ENCODE data around the gene PAX8.

The PAX8 gene

DNA sequence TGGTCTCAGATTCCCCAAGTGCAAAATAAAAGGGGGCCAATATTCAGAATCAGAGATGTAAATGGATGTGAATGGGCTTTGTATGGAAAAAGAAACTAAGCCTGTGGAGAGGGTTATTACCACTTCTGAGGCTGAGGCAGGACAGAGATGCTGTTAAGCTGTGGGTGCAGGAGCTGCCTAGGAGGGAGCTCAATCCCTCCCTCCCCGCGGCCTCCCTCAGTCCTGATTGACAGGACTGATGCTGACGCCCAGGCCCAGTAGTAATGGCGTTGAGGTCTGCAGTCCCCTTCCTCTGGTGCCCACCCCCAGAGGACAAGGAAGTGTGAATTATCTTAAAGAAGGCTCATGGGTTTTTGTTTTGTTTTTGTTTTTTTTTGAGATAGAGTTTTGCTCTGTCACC lies 64.6 kb downstream of the PAX8 start:
- no peak overlapping the region for H3K27ac ChIP-seq (ENCODE audit: insufficient read depth, low read depth, low read length, poor library complexity, severe bottlenecking)
- H3K4me1 ChIP-seq (ENCODE audit: control insufficient read depth, insufficient read depth, low read length), result peaks cover 12% of the 10 kb centered on the region
- WGBS, 2 experiments, result 55 to 69% methylated on average over 4 of the region's 4 CpGs
- no peak overlapping the region for H3K4me3 ChIP-seq (ENCODE audit: insufficient read depth, low read depth, low read length)
- no peaks in the 10 kb centered on the region for H3K27me3 ChIP-seq (ENCODE audit: control insufficient read depth, insufficient read depth, low read length, poor library complexity, severe bottlenecking)
- no peaks in the 10 kb centered on the region for H3K9me3 ChIP-seq (ENCODE audit: control insufficient read depth, low read length)
- H3K36me3 ChIP-seq (ENCODE audit: control insufficient read depth, insufficient read depth, low read length), result no peaks in the 10 kb centered on the region

DNA sequence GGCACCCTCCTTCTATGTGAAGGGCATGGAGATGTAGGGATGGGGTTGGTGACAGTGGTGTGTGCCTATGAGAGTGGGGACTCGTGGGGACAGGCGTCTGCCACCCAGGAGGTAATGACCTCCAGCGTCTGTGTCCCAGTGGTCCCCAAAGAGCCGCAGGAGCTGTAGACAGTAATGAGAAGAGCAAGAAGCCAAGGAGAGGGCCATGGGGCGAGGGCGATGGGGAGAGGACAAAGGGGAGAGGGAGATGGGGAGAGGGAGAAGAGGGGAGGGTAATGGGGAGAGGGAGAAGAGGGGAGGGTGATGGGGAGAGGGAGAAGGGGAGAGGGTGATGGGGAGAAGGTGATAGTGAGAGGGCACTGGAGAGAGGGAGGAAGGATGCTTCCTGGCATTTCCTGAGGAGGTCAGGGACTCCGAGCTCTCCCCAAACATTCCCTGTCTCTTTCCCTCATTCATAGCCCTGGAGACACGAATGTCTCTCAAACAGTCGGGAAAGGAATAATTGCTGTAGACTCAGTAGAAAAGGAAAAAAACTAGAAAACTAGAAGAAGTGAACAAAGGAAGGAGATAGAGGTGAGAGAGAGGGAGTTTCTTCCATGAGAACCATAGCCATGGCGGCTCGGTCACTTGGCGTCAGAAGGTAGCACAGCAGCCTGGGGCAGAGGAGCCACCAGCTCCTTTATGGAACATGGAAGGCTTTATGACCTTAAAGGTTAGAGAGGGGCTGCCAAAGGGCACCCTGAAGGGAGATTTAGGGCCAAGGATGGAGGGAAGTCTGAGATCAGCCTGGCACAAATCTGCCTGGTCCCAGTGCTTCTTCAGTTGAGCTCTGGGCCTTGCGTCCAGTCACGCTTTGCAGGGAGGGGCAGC lies 65.4 kb downstream of the PAX8 start:
- Histone ChIP-seq H3K4me3 (ENCODE audit: insufficient read depth, low read depth, low read length) (no peak overlapping the region), H3K36me3 (ENCODE audit: control insufficient read depth, insufficient read depth, low read length) (no peaks in the 10 kb centered on the region), H3K4me1 (ENCODE audit: control insufficient read depth, insufficient read depth, low read length) (peaks cover 12% of the 10 kb centered on the region), H3K27ac (ENCODE audit: insufficient read depth, low read depth, low read length, poor library complexity, severe bottlenecking) (no peak overlapping the region), H3K9me3 (ENCODE audit: control insufficient read depth, low read length) (no peaks in the 10 kb centered on the region), H3K27me3 (ENCODE audit: control insufficient read depth, insufficient read depth, low read length, poor library complexity, severe bottlenecking) (no peaks in the 10 kb centered on the region)
- 90 to 93% methylated on average over 14 of the region's 14 CpGs for WGBS, 2 experiments

DNA sequence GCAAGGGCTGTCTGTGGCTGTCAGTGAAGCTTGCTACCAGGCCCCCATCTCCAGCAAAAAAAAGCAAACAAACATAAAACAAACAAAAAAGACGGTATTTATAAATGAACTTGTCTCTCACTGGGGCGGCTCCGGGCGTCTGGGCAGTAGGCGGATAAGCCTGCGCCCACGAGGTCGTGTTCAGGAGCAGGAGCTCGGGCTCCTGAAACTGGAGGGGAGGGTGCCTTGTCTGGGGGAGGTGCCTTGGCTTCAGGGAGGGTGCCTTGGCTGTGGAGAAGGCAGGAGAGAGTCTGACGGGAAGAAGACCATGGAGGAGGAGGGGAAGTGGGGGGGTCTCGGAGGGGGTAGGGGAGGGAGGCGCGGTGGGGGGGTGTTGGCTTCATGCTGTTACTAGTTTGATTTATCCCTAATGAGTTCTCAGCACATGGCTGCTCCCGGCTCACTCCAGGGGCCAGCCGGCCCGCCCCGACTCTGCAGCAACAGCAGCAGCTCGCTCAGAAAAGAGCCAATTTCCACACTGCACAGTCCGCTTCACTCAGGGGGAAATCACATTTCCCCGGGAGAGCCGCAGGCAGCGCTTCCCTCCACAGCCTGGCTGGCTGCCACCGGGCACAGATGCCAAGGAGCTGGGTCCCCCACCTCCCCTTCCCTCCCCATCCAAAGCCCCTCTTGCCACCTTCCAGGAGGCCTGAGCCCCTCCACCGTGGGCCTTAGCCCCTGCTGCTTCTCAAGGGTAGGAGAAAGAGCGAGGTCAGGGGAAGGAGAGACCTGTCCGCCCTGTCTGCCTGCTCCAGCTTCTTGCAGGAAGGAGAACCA lies 66.3 kb downstream of the PAX8 start:
- 59 to 63% methylated on average over 26 of the region's 26 CpGs for WGBS, 2 experiments
- Histone ChIP-seq H3K4me1 (ENCODE audit: control insufficient read depth, insufficient read depth, low read length) (peaks cover 7% of the 10 kb centered on the region), H3K36me3 (ENCODE audit: control insufficient read depth, insufficient read depth, low read length) (no peaks in the 10 kb centered on the region), H3K4me3 (ENCODE audit: insufficient read depth, low read depth, low read length) (no peak overlapping the region), H3K27ac (ENCODE audit: insufficient read depth, low read depth, low read length, poor library complexity, severe bottlenecking) (no peak overlapping the region), H3K9me3 (ENCODE audit: control insufficient read depth, low read length) (no peaks in the 10 kb centered on the region), H3K27me3 (ENCODE audit: control insufficient read depth, insufficient read depth, low read length, poor library complexity, severe bottlenecking) (no peaks in the 10 kb centered on the region)

DNA sequence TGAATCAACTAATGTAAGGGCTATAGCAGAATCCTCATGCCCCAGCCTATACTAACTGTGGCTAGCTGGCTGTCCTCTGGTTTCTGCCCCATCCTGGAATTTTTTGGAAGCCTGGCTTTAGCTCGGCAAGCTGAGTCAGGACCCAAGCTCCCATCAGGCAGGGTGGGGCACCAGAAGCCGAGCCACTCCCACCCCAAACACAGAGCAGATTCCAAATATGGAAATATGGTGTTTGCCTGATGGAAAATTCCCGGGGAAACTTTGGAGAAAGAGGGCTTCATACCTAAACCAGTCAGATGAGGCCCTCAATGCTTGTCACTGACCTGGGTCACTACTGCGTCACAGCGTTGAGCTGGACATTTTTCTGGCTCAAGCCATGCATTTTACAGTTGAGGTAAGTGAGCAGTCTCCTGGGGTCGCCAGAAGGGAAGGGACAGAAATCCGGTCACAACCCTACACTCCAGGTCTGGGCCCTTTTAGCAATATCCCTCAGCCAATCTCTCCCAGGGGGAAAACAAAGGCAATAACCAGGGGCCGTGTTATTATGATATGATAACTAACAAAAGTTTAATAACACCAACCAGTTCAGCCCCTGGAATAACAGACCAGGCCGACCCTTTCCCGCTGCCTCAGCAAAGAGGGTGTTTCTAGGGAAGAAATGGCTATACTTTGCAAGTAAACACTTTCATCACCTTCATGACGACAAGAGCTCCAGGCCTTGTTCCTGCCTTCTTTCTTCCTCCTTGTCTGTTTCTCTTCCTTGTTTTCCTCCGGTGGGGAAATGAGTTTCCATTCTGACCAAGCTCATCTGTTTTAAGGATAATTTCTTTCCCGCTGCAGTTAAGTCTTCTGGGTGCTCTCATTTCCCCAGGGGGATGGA lies 67.3 kb downstream of the PAX8 start:
- WGBS, 2 experiments, result 86 to 88% methylated on average over 11 to 13 of the region's 13 CpGs
- H3K27me3 ChIP-seq (ENCODE audit: control insufficient read depth, insufficient read depth, low read length, poor library complexity, severe bottlenecking), result no peaks in the 10 kb centered on the region
- H3K4me3 ChIP-seq (ENCODE audit: insufficient read depth, low read depth, low read length), result no peak overlapping the region
- no peaks in the 10 kb centered on the region for H3K9me3 ChIP-seq (ENCODE audit: control insufficient read depth, low read length)
- H3K36me3 ChIP-seq (ENCODE audit: control insufficient read depth, insufficient read depth, low read length), result no peaks in the 10 kb centered on the region
- no peak overlapping the region for H3K27ac ChIP-seq (ENCODE audit: insufficient read depth, low read depth, low read length, poor library complexity, severe bottlenecking)
- no peaks in the 10 kb centered on the region for H3K4me1 ChIP-seq (ENCODE audit: control insufficient read depth, insufficient read depth, low read length)

DNA sequence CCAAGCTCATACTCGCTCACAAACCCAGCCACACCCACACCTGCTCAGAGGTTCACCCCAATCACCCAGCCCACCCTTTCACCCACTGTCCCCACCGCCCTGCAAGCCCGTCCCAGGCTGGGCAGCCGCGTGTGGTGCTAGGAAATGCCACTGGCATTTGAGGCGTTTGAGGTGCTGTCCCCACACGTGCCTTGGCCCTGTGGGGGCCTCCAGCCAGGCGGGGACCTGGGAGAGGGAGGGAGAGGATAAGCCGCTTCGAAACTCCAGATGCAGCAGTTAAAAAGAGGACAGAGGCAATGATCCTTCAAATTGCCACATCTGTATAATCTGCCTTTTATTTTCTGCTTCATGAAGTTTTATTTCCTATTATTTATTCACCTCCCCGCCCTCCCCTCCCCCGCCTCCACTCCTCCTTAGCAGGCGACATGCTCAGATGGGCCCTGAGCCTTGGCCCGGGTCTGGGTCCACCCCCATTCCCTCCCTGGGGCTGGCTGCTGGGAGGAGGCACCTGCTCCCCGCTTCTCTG lies 69.0 kb downstream of the PAX8 start:
- H3K27ac ChIP-seq (ENCODE audit: insufficient read depth, low read depth, low read length, poor library complexity, severe bottlenecking), result no peak overlapping the region
- no peaks in the 10 kb centered on the region for H3K36me3 ChIP-seq (ENCODE audit: control insufficient read depth, insufficient read depth, low read length)
- no peak overlapping the region for H3K4me3 ChIP-seq (ENCODE audit: insufficient read depth, low read depth, low read length)
- no peaks in the 10 kb centered on the region for H3K27me3 ChIP-seq (ENCODE audit: control insufficient read depth, insufficient read depth, low read length, poor library complexity, severe bottlenecking)
- H3K4me1 ChIP-seq (ENCODE audit: control insufficient read depth, insufficient read depth, low read length), result no peaks in the 10 kb centered on the region
- no peaks in the 10 kb centered on the region for H3K9me3 ChIP-seq (ENCODE audit: control insufficient read depth, low read length)
- 82 to 87% methylated on average over 13 to 14 of the region's 15 CpGs for WGBS, 2 experiments

DNA sequence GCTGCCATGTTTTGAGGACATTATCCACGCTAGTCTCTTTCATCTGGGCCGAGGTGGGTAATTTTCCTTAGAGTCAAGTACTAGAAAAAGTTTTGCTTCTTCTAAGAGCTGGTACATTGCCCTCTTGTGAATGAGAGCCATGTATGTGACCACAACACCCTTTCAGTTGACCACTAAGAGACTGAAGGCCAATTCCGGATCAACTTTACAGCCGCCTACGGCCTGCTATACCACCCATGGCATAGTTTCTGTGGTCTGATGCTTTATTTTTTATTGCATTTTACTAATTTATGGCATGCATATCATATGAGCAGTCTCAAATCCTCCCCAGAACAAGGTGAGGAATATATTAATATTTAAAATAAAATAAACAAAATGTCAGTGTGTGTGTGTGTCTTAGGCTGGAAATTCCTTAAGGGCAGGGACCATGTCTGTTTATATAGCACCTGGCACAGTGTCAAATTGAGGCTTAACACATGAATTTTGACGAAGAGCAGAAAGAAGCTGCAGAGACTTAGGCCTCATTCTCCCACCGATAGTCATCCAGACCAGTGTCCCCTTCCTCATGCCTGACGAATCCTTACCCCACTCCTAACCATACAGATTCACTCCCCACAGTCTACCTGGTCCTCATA lies 69.6 kb downstream of the PAX8 start:
- WGBS, 2 experiments, result 77 to 83% methylated on average over 8 of the region's 8 CpGs
- H3K4me3 ChIP-seq (ENCODE audit: insufficient read depth, low read depth, low read length), result no peak overlapping the region

DNA sequence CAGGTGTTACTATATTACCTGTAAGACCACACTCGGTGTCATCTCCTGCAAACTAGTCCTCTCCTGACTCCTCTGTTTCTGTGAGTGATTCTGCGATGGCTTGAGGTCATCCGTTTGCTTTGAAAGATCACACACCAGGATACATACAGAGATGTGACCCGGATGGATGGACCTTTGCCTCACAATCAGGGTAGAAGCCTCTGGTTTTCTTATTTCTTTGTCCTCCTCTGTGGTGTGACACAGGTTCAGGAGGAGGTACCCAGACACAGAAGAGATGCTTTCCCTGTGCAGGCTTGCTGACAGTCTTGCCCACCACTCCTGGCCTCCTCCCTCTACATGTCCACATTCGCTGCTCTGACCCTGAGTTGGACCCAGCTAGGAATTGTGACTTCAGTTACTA lies 70.3 kb downstream of the PAX8 start:
- H3K27me3 ChIP-seq (ENCODE audit: control insufficient read depth, insufficient read depth, low read length, poor library complexity, severe bottlenecking), result no peaks in the 10 kb centered on the region
- H3K4me1 ChIP-seq (ENCODE audit: control insufficient read depth, insufficient read depth, low read length), result no peaks in the 10 kb centered on the region
- H3K36me3 ChIP-seq (ENCODE audit: control insufficient read depth, insufficient read depth, low read length), result no peaks in the 10 kb centered on the region
- no peak overlapping the region for H3K27ac ChIP-seq (ENCODE audit: insufficient read depth, low read depth, low read length, poor library complexity, severe bottlenecking)
- H3K9me3 ChIP-seq (ENCODE audit: control insufficient read depth, low read length), result no peaks in the 10 kb centered on the region
- no peak overlapping the region for H3K4me3 ChIP-seq (ENCODE audit: insufficient read depth, low read depth, low read length)
- 95% methylated on average over 5 of the region's 5 CpGs for WGBS, 2 experiments

More for the DNA sequence above, 69.6 kb downstream of the PAX8 start:
- H3K9me3 ChIP-seq (ENCODE audit: control insufficient read depth, low read length), result no peaks in the 10 kb centered on the region
- H3K4me1 ChIP-seq (ENCODE audit: control insufficient read depth, insufficient read depth, low read length), result no peaks in the 10 kb centered on the region
- no peaks in the 10 kb centered on the region for H3K36me3 ChIP-seq (ENCODE audit: control insufficient read depth, insufficient read depth, low read length)
- no peak overlapping the region for H3K27ac ChIP-seq (ENCODE audit: insufficient read depth, low read depth, low read length, poor library complexity, severe bottlenecking)
- H3K27me3 ChIP-seq (ENCODE audit: control insufficient read depth, insufficient read depth, low read length, poor library complexity, severe bottlenecking), result no peaks in the 10 kb centered on the region

DNA sequence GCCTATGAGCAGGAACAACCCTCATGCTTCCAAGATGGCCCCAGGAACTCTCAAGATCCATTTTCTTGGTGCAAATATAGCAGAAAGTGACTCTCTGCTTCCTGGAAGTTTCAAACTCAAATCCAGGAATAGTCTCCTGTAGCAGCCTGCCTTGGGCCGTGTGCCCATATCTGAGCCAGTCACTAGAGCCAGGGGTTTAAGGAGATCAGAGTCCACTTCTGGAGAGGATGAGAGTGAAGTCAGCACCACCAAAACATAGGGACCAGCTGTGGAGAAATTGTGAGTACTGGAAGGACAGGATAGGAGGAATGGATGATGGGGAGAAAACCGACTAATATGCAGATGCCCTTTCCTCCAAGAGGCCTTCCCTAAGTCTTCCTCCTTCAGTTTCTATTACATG lies 71.7 kb downstream of the PAX8 start:
- Histone ChIP-seq H3K4me3 (ENCODE audit: insufficient read depth, low read depth, low read length) (no peak overlapping the region), H3K9me3 (ENCODE audit: control insufficient read depth, low read length) (no peaks in the 10 kb centered on the region), H3K36me3 (ENCODE audit: control insufficient read depth, insufficient read depth, low read length) (no peaks in the 10 kb centered on the region), H3K4me1 (ENCODE audit: control insufficient read depth, insufficient read depth, low read length) (peaks cover 4% of the 10 kb centered on the region), H3K27ac (ENCODE audit: insufficient read depth, low read depth, low read length, poor library complexity, severe bottlenecking) (no peak overlapping the region), H3K27me3 (ENCODE audit: control insufficient read depth, insufficient read depth, low read length, poor library complexity, severe bottlenecking) (no peaks in the 10 kb centered on the region)
- WGBS, 2 experiments, result 86 to 98% methylated on average over 1 of the region's 2 CpGs

GRCh38 chr2:113206251-113206650 lies 72.5 kb downstream of the PAX8 start:
- Histone ChIP-seq H3K36me3 (ENCODE audit: control insufficient read depth, insufficient read depth, low read length) (no peaks in the 10 kb centered on the region), H3K27ac (ENCODE audit: insufficient read depth, low read depth, low read length, poor library complexity, severe bottlenecking) (no peak overlapping the region), H3K9me3 (ENCODE audit: control insufficient read depth, low read length) (no peaks in the 10 kb centered on the region), H3K4me1 (ENCODE audit: control insufficient read depth, insufficient read depth, low read length) (peaks cover 5% of the 10 kb centered on the region), H3K27me3 (ENCODE audit: control insufficient read depth, insufficient read depth, low read length, poor library complexity, severe bottlenecking) (no peaks in the 10 kb centered on the region), H3K4me3 (ENCODE audit: insufficient read depth, low read depth, low read length) (no peak overlapping the region)
- WGBS, 2 experiments, result 84 to 90% methylated on average over 6 of the region's 6 CpGs
